HG03025 (cell line): ENCODE data around the gene DCTPP1.
A peak's percentile ranks its signal among the peaks of the same experiment; 100 is the strongest.

Experiments
- ATAC-seq: cut with Tn5 transposase; IDR thresholded peaks from one replicate; pipeline ENCODE4 v1.9.1; 2021; ENCODE audit warnings: mild to moderate bottlenecking, moderate library complexity; ENCODE audit not compliant: unreplicated experiment, low FRiP score

Gene DCTPP1

DNA sequence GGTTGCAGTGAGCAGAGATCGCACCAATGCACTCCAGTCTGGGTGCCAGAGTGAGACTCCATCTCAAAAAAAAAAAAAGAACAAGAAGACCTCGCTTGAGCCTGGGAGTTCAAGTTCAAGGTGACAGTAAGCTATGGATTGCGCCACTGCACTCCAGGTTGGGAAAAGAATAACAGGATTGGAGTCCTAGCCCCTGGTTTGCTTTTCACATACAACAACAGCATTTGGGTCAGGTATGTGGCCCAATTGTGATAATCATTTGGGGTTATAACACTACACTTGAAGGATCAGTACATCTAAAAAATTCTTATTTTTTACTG is 19.2 kb upstream of the DCTPP1 start:
- ATAC-seq, result no peak

DNA sequence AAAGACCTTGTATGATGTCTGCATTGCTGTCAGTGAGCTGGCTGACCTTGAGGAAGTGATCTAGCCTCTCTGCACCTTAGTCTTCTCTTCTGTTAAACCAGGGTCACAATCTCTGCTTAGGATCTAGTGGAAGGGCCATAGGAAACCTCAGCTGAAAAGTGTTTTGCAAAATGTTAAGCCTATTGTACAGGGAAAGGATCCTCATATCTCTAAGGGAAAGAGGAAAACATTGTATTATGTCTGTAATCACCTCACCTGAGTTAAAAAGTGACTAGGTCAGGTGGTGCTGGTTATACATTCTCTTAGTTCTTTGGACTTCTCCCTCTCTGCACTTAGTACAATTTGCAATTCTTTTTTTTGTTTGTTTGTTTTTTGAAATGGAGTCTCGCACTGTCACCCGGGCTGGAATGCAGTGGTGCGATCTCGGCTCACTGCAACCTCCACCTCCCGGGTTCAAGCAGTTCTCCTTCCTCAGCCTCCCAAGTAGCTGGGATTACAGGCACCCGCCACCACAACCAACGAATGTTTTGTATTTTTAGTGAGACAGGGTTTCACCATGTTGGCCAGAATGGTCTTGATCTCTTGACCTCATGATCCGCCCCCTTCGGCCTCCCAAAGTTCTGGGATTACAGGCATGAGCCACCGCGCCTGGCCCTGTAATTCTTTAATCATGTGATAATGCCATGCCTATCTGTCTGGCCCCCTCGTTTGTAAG is 17.8 kb upstream of the DCTPP1 start:
- no peak for ATAC-seq

DNA sequence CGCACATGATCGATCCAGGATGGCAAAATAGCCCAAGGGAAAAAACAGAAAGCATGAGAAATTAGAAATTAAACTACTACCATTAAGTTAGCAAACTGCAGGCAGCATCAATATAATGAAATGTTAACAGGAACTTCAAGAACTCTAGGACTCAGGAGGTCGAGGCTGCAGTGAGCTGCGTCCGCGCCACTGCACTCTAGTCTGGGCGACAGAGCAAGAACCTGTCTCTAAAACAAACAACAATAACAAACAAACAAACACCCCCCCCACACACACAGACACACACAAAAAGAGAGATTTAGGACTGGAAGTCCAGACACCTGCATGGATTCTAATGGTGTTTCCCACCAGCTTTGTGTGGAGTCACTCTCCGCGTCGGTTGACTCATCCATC is 16.4 kb upstream of the DCTPP1 start:
- ATAC-seq, result no peak

DNA sequence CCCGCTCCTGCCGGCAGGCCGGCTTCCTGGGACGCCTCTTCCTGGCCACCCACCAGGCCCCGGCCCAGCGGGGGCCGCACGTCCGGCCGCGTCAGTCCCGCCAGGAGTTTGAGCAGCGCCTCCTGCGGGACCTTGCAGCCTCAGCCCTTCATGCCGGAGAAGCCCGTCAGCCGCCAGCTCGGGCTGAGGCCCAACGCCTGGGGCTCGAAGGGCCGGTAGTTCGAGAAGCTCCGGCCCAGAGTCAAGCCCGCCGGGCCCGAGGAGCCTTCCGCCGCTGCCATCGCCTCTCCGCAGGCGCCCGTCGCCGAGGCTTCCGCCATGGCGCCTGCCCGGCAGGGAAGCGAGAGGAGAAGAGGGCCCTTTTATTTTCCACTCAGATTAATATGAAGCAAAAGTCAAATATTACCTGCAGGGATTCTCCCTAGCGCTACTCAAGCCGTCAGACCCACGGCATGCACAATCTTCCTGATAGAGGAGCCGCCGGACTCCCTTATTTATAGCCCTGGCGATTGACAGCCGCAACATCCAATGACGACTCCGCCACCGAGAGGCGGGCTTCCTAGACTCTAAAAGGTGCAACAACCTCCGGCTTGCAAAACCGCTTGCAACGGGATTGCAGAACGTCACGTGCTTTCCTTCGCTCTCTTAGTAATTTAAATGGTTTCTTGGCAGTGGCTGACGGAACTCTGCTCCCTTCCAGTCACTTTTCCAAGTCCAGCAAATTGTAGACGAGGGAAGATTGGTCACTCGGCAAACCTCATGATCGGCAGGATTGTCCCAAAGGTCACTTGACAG is 15.8 kb upstream of the DCTPP1 start, which contains the start of gene SEPHS2:
SEPHS2 (minus strand) TSS at position 467 of the 795 bp plus-strand sequence; CDS start at position 320, 147 bp downstream.
- peak; percentile 70 for ATAC-seq

DNA sequence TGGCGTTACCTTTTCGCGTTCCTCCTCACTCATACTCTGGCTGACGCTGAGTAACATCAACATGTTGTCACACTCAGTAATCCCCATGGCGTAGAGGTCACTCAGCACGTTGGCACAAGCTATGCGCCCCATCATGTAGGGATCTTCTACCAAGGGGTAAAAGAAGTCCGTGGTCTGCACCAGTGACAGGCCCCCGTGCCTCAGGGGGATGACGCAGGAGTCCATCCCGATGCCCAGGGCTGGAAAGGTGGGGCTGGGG is 15.2 kb upstream of the DCTPP1 start:
- ATAC-seq, result no peak

DNA sequence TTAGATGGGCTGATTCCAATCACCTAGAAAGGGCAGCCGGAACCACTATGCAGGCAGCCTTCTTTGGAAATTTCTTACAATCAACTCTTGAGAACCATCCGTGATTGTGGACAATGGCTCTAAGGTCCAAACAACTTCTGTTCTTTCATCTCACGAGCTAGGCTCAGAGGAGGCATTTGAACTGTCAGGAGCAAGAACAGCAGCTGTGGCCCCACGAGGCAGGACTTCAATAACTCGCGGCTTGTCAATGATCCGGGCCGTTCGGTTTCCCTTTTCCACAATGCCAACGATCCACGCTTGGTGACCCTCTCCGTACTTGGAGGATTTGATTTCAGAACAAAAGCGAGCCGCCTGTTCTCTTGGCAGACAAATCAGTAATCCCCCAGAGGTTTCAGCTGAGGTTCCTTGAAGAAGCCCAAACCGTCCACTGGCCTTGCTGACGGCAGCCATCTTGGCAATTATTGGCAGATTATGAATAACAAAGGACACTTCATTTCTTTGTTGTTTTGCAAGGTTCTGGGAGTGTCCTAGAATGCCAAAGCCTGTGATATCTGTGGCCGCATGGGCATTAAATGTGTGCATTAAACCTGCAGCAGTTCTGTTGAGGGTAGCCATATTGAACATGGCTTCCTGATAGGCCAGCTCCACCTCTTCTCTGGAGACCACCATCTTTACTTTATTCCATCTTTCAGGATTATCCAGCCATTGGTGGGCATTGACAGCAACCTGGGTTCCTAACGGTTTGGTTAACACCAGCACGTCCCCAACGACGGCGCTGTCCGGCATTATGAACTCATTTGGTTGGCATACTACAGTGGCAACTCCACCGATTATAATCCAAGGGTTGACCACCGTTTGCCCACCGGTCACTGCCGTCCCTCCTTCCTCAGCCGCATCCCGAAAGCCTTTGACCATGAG is 14.7 kb upstream of the DCTPP1 start:
- ATAC-seq, result peak; percentile 16

DNA sequence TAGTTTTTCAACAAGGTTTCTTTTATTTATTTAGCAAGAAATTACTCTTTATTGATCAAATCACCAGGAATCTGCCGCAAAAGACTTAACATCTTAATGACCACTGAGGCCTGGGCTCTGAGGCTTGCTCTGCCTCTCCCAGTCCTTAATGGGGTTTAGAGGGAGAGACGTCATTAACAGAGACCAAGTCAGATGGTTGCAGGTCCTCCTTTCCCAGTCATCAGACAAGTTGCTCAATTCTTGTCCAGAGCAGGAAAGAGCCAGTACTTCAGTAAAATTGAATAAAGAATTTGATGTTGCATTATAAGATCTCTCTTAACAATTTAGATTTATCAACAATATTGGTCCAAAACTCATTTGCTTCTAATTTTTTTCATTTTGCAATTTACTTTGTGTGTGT is 13.8 kb upstream of the DCTPP1 start:
- no peak for ATAC-seq

DNA sequence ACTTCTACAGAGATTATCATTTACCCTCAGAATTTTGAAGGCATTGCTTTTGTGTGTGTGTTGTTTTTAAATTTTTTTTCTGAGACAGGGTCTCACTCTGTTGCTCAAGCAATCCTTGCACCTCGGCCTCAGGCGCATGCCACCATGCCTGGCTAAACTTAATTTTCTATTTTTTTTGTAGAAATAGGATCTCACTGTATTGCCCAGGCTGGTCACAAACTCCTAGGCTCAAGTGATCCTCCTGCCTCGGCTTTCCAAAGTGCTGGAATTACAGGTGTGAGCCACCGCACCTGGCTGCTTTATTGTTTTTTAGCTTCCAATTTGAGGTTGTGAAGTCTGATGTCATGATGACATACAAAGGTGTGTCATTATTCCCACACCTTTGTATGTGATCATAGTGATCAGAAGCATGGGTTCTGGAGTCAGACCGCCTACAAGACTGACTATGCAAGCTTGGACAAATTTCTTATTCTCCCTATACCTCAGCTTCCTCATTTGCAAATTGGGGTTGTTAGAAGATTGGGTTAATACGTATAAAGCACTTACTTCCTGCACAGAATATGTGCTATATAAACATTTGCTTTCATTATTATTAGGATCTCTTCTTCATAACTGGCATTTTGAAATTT is 10.0 kb upstream of the DCTPP1 start:
- no peak for ATAC-seq

DNA sequence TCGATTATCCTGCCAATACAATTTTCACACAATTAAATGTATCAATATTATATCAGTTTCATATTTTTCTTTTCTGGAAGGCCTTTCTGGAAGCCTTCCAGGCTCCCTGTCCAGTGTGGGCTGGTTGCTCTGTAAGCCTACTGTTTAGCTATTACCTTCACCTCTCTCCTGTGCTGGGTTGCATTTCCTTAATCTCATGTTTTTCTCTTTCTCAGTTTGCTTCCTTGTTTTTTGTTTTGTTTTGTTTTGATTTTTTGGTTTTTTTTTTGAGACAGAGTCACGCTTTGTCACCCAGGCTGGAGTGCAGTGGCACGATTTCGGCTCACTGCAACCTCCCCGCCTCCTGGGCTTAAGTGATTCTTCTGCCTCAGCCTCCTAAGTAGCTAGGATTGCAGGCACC is 9.0 kb upstream of the DCTPP1 start:
- ATAC-seq, result no peak

DNA sequence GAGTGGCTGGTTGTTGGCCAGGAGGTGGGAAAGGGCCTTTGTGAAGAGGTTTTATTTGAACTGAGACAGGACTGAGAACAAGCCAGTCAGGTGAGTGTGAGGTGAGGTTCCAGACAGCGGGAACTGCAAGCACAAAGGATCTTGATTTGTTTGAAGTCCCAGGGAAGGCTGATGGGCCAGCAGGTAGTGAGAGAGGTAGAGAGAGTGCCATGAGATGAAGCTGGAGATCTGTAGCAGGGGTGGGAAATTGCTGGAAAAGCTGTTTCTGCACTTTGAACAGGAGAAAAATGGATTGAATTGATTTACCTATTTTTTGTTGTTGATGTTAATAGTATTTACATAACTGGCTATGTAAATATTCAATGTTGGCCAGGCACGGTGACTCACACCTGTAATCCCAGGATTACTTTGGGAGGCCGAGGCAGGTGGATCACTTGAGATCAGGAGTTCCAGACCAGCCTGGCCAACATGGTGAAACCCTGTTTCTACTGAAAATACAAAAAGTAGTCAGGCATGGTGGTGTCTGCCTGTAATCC is 7.7 kb upstream of the DCTPP1 start:
- no peak for ATAC-seq

DNA sequence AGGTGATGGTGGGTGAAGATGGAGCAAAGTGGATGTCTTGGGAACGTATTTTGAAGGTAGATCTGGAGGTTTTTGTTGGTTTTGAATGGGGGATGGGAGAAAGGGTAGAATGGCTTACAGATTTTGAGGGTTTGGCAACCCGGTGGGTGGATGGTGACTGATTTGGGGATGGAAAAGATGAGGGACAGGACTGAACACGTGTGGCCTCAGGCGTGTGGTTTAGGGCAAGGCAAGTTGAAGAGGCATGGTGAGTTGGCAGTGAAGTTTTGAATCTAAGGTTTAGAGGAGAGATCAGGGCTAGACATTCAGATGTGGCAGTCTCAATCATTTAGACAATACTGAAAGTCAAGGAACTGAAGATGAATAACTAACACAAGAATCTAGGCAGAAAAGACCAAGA is 5.0 kb upstream of the DCTPP1 start:
- ATAC-seq, result no peak

DNA sequence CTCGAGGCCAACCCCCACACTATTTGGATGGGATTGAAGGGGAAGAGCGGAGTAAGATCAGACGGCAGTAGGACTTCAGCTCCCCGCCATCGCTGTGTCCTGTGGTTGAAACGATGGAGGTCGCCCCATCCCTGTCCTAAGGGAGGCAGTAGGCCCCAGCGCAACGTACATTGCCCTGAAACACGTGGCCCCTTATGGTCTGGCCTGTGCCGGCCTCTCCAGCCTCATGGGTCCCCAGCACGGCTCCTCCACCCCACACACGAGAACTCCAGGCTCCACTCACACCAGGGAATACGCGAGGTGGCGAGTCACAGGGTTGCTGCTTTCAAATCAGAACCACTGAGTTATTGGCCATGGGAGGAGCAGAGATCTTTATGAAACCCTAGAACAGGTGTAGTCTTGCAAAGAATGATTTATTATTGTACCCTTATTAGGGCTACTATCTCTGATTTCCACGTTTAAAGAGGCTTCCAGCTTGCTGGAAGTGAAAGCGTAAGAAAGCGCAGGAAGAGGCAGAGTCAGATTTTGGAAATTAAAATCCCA is 669 bp upstream of the DCTPP1 start:
- ATAC-seq, result peak; percentile 11

DNA sequence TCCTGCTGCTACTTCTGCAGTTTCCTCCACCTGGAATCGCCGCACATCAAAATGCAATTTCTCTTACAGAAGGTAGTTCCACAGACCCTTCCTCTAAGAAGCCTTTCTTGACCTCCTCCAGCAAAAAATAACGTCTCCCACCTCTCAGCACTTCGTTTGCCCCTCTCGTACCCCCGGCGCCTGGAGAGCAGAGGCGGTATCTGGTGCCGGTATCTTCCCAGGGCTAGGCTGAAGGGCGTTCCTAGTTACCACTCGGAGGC is 482 bp downstream of the DCTPP1 start:
- no peak for ATAC-seq

DNA sequence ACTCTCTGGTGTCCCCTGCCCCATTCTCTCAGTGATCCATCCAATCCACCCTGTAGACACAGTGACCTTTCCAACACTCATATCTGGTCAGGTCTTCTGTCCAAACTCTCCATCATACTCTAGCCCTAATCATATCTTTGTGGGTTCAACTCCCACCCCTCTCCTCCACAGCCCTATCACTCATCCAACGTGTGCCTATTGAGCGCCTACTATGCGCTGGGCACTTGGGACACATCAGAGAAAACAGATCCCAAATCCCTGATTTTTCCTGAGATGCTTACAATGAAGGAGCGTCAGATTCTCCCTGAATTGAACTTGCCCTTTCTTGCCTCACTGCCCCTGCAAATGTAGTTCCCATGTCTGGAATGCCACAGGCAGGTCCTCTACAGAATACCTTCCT is 1.8 kb downstream of the DCTPP1 start:
- ATAC-seq, result no peak

DNA sequence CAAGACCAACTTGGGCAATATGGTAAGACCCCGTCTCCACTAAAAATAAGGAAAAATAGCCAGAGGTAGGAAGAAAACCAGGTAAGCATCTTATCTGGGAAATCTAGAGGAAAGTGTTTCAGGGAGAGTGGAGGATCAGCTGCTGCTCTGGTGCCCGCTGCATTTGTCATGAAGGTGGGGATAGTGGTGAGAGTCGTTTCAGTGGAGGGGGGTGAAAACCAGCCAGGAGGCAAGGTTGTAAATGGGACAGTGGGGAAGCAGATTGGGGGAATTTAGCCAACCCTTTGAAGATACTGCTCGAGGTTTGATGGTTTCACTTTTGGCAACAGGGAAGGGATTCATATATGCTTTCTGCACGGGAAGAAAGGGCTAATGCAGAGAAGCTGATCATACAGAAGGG is 8.8 kb downstream of the DCTPP1 start:
- no peak for ATAC-seq

DNA sequence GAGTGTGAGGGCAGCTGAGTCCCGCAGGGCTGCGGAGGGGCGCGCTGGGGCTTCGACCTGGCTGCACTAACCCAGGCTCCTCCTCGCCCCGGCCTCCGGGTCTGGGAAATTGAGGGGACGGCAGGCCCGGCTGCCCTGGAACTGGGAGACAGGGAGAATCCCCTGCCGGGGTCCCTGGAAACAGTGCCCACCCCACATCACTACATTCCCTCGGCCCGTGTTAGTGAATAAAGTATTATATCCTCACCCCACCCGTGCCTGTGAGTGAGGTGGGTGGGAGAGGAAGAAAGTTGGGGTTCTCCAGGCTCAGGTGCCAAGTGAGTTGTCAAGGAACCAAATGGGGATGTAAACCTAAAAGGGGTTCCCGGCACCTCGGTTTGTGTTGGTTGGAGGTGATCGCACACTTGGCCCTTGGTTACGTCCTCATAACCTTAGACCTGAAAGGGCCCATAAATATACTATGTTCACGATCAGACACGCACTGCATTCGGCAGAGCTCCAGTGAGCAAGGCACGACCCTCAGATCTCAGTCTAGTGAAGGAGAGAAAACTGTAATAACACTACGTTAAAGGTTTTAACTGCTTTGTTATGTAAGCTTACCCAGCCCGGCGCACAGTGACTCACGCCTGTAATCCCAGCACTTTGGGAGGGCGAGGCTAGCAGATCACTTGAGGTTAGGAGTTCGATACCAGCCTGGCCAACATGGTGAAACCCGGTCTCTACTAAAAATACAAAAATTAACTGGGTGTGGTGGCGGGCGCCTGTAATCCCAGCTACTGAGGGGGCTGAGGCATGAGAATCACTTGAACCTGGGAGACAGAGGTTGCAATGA is 11.3 kb downstream of the DCTPP1 start:
- ATAC-seq, result no peak

DNA sequence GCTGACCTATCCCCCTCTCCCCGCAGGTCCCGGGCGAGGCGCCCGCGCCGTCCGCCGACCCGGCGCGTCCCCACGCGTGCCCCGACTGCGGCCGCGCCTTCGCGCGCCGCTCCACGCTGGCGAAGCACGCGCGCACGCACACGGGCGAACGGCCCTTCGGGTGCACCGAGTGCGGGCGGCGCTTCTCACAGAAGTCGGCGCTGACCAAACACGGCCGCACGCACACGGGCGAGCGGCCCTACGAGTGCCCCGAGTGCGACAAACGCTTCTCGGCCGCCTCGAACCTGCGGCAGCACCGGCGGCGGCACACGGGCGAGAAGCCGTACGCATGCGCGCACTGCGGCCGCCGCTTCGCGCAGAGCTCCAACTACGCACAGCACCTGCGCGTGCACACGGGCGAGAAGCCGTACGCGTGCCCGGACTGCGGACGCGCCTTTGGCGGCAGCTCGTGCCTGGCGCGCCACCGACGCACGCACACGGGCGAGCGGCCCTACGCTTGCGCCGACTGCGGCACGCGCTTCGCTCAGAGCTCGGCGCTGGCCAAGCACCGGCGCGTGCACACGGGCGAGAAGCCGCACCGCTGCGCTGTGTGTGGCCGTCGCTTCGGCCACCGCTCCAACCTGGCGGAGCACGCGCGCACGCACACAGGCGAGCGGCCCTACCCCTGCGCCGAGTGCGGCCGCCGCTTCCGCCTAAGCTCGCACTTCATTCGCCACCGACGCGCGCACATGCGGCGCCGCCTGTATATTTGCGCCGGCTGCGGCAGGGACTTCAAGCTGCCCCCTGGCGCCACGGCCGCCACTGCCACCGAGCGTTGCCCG is 12.1 kb downstream of the DCTPP1 start:
- peak; percentile 83 for ATAC-seq

DNA sequence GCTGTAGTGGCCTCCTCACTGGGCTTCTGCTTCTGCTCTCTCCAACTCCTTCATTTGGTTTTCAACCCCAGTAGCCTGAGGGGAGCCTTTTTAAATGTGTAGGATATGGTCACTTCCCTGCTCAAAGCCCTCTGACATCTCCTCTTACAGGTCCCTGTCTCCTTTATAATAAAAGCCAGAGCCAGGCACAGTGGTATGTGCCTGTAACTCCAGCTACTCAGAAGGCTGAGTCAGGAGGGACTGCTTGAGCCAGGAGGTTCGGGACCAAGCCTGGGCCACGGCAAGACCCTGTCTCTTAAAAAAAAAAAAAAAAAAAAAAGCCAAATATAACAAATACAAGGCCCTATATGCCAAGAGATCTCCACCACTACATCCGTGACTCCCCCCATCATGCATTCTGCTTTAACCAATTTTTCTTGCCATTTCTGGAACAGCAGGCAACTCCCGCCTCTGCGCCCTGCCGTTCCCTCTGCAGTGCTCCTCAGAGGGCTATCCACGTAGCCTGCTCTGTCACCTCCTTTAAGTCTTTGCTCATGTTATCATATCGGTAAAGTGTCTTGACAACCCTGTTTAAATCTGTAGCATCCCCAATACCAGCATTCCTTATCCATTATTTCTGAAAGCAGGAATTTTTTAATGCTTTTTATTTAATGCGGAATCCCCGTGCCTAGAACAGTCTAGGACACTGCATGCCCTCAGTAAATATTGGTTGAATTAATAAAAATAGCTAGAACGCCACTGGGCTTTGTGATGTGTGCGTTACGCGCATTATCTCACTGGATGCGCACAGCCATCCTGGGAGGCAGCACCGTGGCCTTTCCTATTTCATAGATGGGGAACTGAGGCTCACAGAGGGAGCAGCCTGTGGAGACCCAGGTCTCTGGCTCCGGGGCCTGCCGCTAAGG is 13.0 kb downstream of the DCTPP1 start:
- ATAC-seq, result no peak
